ENCODE measurements around the gene ZNF784. TPM values are rescaled to one million over a fixed set of nuclear protein-coding genes. Genes with fewer than 3 reads are reported as not detected.

Gene ZNF784
- total and polyA plus RNA-seq, 10 of the 15 experiments (the other 5 are each of a cell fraction or from before 2014, with no cell fraction given) = 0.10 to 5.2 (median 1.8) TPM

GRCh38 chr19:55656552-55656951 is 32.2 kb upstream of the ZNF784 start (continued):
- TF ChIP-seq ZNF592 (IDR thresholded peaks at IDR 0.05) = no peak
- TF ChIP-seq POU2F2 (IDR thresholded peaks at IDR 0.05; ENCODE audit: borderline replicate concordance, low read depth, low read length) = 0 out of 3 replicates have a peak, but pooled peaks have one; percentile 11
- TF ChIP-seq TBL1XR1 (IDR thresholded peaks at IDR 0.05; ENCODE audit: low read depth, low read length) = peak; percentile 35; the same call in 1 of the 2 replicates
- TF ChIP-seq NR2C2 (IDR thresholded peaks at IDR 0.05; ENCODE audit: borderline replicate concordance, control insufficient read depth, insufficient read length, low read depth) = no peak
- no peak for TF ChIP-seq ZBTB4 (CRISPR knock-in tag; IDR thresholded peaks at IDR 0.05)
